ENCODE data around the gene MYH13.

The MYH13 gene

DNA sequence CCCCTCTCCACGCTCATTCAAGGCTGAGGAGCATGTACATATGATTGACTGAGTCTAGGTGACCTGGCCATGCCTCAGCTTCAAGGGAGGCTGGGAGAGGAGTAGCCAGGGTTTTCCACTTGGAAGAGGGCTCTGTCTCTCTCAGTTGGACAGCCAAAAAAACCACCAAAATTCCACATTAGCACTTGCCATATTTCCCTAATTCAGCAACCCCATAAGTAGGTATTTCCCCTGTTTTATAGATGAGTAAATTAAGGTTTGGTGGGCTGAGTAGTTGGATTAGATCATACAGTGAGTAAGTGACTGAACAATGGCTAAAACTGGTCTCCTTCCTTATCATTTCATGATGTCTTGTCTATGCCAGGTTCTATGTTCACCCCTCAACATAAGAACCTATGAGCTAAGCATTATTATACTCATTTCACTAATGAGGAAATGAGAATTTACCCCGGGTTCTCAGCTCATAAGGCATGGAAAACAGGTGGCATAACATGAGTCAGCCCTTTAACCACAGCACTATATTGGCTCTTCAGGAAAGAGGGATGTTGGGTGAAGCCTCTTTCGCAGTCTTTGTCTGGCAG, 106.4 kb downstream of the MYH13 start:
- Histone ChIP-seq H3K9me3 (ENCODE audit: control insufficient read depth, low read length) (no peaks in the 10 kb centered on the region), H3K27ac (ENCODE audit: insufficient read depth, low read length, poor library complexity, severe bottlenecking) (no peak overlapping the region), H3K4me1 (ENCODE audit: control insufficient read depth, insufficient read depth, low read length, poor library complexity, severe bottlenecking) (no peaks in the 10 kb centered on the region), H3K27me3 (replicated peaks; ENCODE audit: control insufficient read depth, insufficient read depth, low read length, poor library complexity, severe bottlenecking) (no peaks in the 10 kb centered on the region), H3K4me3 (ENCODE audit: insufficient read depth, low read depth, low read length, poor library complexity, severe bottlenecking) (no peak overlapping the region), H3K36me3 (ENCODE audit: control insufficient read depth, insufficient read depth, low read length) (no peaks in the 10 kb centered on the region)
- DNase-seq: no peak

DNA sequence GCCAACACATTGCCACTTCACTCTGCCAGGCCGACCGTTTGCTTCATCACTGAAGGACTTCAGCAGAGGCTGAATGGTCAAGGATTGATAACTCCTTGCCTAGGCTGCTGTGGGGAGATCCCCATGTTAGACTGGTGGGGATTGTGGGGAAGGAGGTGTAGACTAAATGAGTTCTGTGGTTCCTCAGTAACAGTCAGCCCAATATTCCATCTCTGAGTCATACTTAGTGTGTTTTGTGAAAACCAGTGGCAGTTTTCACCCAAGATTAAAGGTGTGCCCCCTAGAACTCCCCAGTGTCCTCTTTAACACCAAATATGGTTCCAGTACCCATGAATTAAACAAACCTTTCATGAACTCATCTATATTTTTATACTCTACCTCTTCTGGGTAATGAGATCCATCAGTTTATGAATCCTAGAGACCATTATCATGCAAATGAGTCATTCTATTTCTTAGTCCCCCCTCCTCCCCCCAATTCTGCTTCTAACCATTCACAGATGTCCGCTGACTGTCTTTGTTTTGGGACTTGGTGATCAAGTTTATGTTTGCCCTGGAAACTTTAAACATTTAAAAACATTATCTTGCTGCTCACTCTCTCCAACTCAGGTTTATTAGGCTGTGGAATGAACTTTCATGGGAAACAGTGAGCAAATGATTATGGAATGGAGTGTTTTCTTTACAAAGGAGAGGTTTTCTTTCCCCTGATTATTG, 107.6 kb downstream of the MYH13 start:
- no peak overlapping the region for H3K27ac ChIP-seq (ENCODE audit: insufficient read depth, low read length, poor library complexity, severe bottlenecking)
- no peak overlapping the region for H3K4me3 ChIP-seq (ENCODE audit: insufficient read depth, low read depth, low read length, poor library complexity, severe bottlenecking)
- DNase-seq: no peak
- H3K36me3 ChIP-seq (ENCODE audit: control insufficient read depth, insufficient read depth, low read length): no peaks in the 10 kb centered on the region
- no peaks in the 10 kb centered on the region for H3K4me1 ChIP-seq (ENCODE audit: control insufficient read depth, insufficient read depth, low read length, poor library complexity, severe bottlenecking)
- H3K27me3 ChIP-seq (replicated peaks; ENCODE audit: control insufficient read depth, insufficient read depth, low read length, poor library complexity, severe bottlenecking): no peaks in the 10 kb centered on the region
- no peaks in the 10 kb centered on the region for H3K9me3 ChIP-seq (ENCODE audit: control insufficient read depth, low read length)

DNA sequence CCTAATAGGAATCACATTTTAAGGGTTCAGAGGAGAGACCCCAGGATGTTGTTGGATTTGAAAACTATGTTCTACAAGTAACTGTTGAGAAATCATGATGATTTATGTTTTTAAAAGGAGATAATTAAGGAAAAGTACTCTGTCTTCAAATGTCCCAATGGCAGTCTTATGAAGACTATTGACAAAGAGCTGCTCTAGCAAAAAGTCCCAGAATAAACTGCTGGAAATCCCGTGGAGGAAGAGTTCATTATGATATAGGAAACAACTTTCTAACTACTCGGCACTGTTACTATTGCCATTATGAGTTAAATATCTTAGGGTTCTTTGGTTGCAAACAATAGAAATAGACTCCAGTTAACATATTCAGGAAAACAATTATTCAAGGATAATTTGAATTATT, 108.8 kb downstream of the MYH13 start:
- Histone ChIP-seq H3K4me1 (ENCODE audit: control insufficient read depth, insufficient read depth, low read length, poor library complexity, severe bottlenecking) (no peaks in the 10 kb centered on the region), H3K4me3 (ENCODE audit: insufficient read depth, low read depth, low read length, poor library complexity, severe bottlenecking) (no peak overlapping the region), H3K9me3 (ENCODE audit: control insufficient read depth, low read length) (no peaks in the 10 kb centered on the region), H3K27ac (ENCODE audit: insufficient read depth, low read length, poor library complexity, severe bottlenecking) (no peak overlapping the region), H3K27me3 (replicated peaks; ENCODE audit: control insufficient read depth, insufficient read depth, low read length, poor library complexity, severe bottlenecking) (no peaks in the 10 kb centered on the region), H3K36me3 (ENCODE audit: control insufficient read depth, insufficient read depth, low read length) (no peaks in the 10 kb centered on the region)
- DNase-seq: no peak

DNA sequence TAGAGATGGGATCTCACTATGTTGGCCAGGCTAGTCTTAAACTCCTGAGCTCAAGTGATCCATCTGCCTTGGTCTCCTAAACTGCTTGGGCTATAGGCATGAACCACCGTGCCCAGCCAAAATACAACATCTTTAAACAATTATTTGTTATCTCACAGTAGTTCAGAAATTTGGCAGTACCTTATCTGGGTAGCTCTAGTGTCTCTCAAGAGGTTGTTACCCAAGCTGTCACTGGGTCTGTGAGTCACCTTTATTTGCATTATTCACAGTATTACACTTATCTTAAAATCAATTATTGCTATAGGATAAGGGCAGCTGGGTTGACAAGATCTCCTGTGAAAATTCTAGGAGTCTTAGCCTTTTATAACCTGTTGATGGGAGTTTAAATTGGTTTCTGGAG, 110.4 kb downstream of the MYH13 start:
- Histone ChIP-seq H3K27ac (ENCODE audit: insufficient read depth, low read length, poor library complexity, severe bottlenecking) (no peak overlapping the region), H3K9me3 (ENCODE audit: control insufficient read depth, low read length) (no peaks in the 10 kb centered on the region), H3K36me3 (ENCODE audit: control insufficient read depth, insufficient read depth, low read length) (no peaks in the 10 kb centered on the region), H3K4me1 (ENCODE audit: control insufficient read depth, insufficient read depth, low read length, poor library complexity, severe bottlenecking) (no peaks in the 10 kb centered on the region), H3K4me3 (ENCODE audit: insufficient read depth, low read depth, low read length, poor library complexity, severe bottlenecking) (no peak overlapping the region), H3K27me3 (replicated peaks; ENCODE audit: control insufficient read depth, insufficient read depth, low read length, poor library complexity, severe bottlenecking) (no peaks in the 10 kb centered on the region)
- DNase-seq: no peak

DNA sequence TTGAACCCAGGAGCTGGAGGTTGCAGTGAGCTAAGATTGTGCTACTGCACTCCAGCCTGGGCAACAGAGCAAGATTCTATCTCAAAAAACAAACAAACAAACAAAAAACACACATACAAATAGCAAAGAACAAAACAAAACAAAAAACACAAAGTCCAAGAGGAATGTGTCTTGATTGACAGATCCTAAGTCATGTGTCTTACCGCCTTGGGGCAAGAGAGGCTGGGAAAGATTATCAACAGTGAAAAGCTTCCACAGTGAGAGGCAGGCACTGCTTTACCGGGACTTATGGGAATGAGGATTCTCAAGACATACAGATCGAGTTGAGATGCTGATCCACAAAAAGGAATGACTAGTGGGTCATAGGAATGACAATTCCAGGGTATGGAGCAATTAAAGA, 111.7 kb downstream of the MYH13 start:
- Histone ChIP-seq H3K9me3 (ENCODE audit: control insufficient read depth, low read length) (no peaks in the 10 kb centered on the region), H3K4me1 (ENCODE audit: control insufficient read depth, insufficient read depth, low read length, poor library complexity, severe bottlenecking) (no peaks in the 10 kb centered on the region), H3K27ac (ENCODE audit: insufficient read depth, low read length, poor library complexity, severe bottlenecking) (no peak overlapping the region), H3K27me3 (replicated peaks; ENCODE audit: control insufficient read depth, insufficient read depth, low read length, poor library complexity, severe bottlenecking) (no peaks in the 10 kb centered on the region), H3K4me3 (ENCODE audit: insufficient read depth, low read depth, low read length, poor library complexity, severe bottlenecking) (no peak overlapping the region), H3K36me3 (ENCODE audit: control insufficient read depth, insufficient read depth, low read length) (no peaks in the 10 kb centered on the region)
- DNase-seq: no peak

DNA sequence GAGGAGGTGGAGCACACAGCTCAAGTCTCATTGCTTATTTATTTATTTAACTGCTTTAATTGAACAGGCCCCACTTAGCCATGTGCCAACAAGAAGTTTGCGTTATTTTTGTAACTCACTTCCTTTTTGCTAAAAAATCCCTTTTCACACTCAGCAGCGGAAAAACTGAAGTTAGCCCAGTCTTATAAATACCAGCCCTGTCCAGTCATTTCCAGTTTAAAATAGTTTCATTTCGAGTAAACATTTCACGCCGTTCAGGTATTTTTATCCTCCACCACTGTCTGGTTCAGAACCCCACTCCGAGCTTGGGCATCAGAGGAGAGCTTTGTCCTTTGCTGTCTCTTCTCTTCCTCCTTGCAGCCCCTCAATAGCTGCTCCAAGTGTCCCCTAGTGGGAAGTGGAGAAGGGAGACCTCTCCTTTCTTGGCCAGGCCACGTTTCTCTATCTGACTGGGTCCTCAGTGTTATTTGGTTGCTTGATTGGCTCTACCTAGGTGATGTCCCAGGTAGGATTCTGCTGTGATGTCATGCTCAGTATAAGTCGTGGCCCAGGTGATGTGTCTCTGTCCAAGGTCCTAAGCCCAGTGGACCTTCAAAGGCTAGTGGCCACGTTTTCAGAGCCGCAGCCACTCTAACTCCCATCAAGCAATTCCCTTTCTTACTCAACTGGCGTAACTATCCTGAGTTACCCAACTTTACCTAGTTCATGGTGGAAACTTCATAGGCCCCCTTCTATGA, 121.4 kb downstream of the MYH13 start:
- H3K36me3 ChIP-seq (ENCODE audit: control insufficient read depth, insufficient read depth, low read length): no peaks in the 10 kb centered on the region
- no peak for DNase-seq

More for the DNA sequence above, 121.4 kb downstream of the MYH13 start:
- Histone ChIP-seq H3K27ac (ENCODE audit: insufficient read depth, low read length, poor library complexity, severe bottlenecking) (no peak overlapping the region), H3K9me3 (ENCODE audit: control insufficient read depth, low read length) (no peaks in the 10 kb centered on the region), H3K27me3 (replicated peaks; ENCODE audit: control insufficient read depth, insufficient read depth, low read length, poor library complexity, severe bottlenecking) (no peaks in the 10 kb centered on the region), H3K4me1 (ENCODE audit: control insufficient read depth, insufficient read depth, low read length, poor library complexity, severe bottlenecking) (no peaks in the 10 kb centered on the region), H3K4me3 (ENCODE audit: insufficient read depth, low read depth, low read length, poor library complexity, severe bottlenecking) (no peak overlapping the region)
